OCI-LY3 (cell line): ENCODE measurements around the gene UNC5CL.

Source experiments
- H2AFZ ChIP-seq: fragments of 200-600, 300-600 bp; shearing (Covaris generic); 2 replicates; pipeline ENCODE4 v1.6.0; 2014; ENCODE audit warnings: antibody characterized with exemption, low read depth, low read length
- H3K27ac ChIP-seq: fragments of 200-600, 300-600 bp; sonication (generic); 2 replicates; pipeline ENCODE4 v1.5.1; 2014; ENCODE audit warnings: mild to moderate bottlenecking, low read length, moderate library complexity, mixed read lengths
- H3K27me3 ChIP-seq: fragments of 200-600, 300-600 bp; sonication (generic); 2 replicates; pipeline ENCODE4 v1.6.1; 2014; ENCODE audit warnings: low read depth, low read length, mixed read lengths
- H3K36me3 ChIP-seq: fragments of 200-600, 300-600 bp; sonication (generic); replicated peaks from 2 replicates; pipeline ENCODE3; 2014; ENCODE audit warnings: low read depth, low read length, mixed read lengths
- H3K4me1 ChIP-seq: fragments of 300-600, 200-600 bp; sonication (generic); 2 replicates; pipeline ENCODE4 v1.6.1; 2014; ENCODE audit warnings: low read length, mixed read lengths
- H3K4me2 ChIP-seq: fragments of 200-600, 300-600 bp; sonication (generic); 2 replicates; pipeline ENCODE4 v1.6.1; 2014; ENCODE audit warnings: low read length, mixed read lengths
- H3K4me3 ChIP-seq: fragments of 300-600, 200-600 bp; sonication (generic); 2 replicates; pipeline ENCODE4 v1.5.1; 2014; ENCODE audit warnings: antibody characterized with exemption, mild to moderate bottlenecking, low read length, moderate library complexity
- H3K79me2 ChIP-seq: fragments of 300-600, 200-600 bp; shearing (Covaris generic); 2 replicates; pipeline ENCODE4 v1.6.1; 2014; ENCODE audit warnings: mild to moderate bottlenecking, low read length, mixed read lengths
- H3K9ac ChIP-seq: fragments of 300-600, 200-600 bp; shearing (Covaris generic); 2 replicates; pipeline ENCODE4 v1.6.0; 2014; ENCODE audit warnings: mild to moderate bottlenecking, low read length, moderate library complexity
- H3K9me3 ChIP-seq: fragments of 200-600, 300-600 bp; shearing (Covaris generic); 2 replicates; pipeline ENCODE4 v1.6.1; 2014; ENCODE audit warnings: low read length, mixed read lengths; ENCODE audit not compliant: insufficient read depth
- H4K20me1 ChIP-seq: fragments of 200-600, 300-600 bp; sonication (generic); 2 replicates; pipeline ENCODE4 v1.6.1; 2016; ENCODE audit warnings: low read length, mixed read lengths; ENCODE audit not compliant: insufficient read depth
- EZH2phosphoT487 ChIP-seq: fragments of 200-600 bp; shearing (Covaris generic); IDR thresholded peaks from 2 replicates; pipeline ENCODE4 v1.6.1; 2018; ENCODE audit warnings: antibody characterized with exemption, mixed run types, low read depth
- TF ChIP-seq, protein P1 (sequence below): fragments of 200-600, 300-600 bp; sonication (generic); IDR thresholded peaks from 2 replicates; pipeline ENCODE4 v1.5.1; 2014; ENCODE audit warnings: antibody characterized with exemption, low read length, low read depth

UNC5CL gene

DNA sequence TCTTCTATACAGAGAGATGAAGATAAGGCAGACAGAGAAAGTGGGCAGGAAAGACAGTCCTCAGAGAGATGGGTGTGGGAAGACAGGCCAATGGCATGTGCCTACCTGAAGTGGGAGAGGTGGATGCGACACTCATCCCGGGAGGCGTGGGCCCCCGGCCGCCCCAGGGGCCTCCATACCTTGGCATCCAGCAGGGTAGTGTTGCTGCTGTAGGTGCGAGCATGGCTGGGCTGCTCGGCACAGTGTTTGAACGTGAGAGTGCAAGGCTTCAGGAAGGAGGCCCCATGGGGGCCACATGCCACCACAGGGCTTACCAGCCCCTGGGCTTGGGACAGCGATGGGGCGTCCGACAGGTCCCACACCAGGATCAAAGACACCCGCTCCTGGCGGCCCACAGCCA lies 5.2 kb downstream of the UNC5CL start:
- TF ChIP-seq, protein P1, sequence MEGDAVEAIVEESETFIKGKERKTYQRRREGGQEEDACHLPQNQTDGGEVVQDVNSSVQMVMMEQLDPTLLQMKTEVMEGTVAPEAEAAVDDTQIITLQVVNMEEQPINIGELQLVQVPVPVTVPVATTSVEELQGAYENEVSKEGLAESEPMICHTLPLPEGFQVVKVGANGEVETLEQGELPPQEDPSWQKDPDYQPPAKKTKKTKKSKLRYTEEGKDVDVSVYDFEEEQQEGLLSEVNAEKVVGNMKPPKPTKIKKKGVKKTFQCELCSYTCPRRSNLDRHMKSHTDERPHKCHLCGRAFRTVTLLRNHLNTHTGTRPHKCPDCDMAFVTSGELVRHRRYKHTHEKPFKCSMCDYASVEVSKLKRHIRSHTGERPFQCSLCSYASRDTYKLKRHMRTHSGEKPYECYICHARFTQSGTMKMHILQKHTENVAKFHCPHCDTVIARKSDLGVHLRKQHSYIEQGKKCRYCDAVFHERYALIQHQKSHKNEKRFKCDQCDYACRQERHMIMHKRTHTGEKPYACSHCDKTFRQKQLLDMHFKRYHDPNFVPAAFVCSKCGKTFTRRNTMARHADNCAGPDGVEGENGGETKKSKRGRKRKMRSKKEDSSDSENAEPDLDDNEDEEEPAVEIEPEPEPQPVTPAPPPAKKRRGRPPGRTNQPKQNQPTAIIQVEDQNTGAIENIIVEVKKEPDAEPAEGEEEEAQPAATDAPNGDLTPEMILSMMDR: no peak
- TF ChIP-seq EZH2phosphoT487: no peak
- peaks cover 6% of the 10 kb centered on the region; the same call in 1 of the 2 replicates for H3K4me1 ChIP-seq
- no peak overlapping the region for H3K4me2 ChIP-seq
- peaks cover 23% of the 10 kb centered on the region; the same call in 1 of the 2 replicates for H3K27me3 ChIP-seq
- H3K36me3 ChIP-seq: no peaks in the 10 kb centered on the region
- H3K27ac ChIP-seq: no peak overlapping the region
- no peaks in the 10 kb centered on the region for H4K20me1 ChIP-seq
- no peaks in the 10 kb centered on the region for H3K79me2 ChIP-seq
- no peaks in the 10 kb centered on the region for H3K9me3 ChIP-seq
- no peak overlapping the region for H2AFZ ChIP-seq
- H3K9ac ChIP-seq: no peak overlapping the region
- H3K4me3 ChIP-seq: no peak overlapping the region

DNA sequence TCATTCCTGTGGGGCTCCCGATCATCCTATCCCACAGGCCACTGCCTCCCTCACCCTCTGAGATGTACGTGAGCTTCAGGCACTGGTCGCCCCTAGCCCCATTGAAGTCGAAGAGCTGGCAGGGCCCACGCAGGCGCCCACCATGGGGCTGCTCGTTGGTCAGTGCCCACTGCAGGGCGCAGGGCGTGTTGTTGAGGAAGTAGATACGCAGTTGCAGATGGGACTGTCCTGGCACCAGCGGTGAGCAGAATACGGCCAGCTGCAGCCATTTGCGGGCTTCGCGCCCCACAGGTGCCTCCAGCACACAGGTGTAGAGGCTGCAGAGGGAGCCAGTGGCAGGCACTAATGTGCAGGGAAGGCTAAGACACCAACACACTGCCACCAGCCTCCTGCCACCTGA lies 6.2 kb downstream of the UNC5CL start:
- Histone ChIP-seq H3K27ac (no peak overlapping the region), H3K4me1 (peaks cover 9% of the 10 kb centered on the region; the same call in 1 of the 2 replicates), H3K4me2 (no peak overlapping the region), H4K20me1 (no peaks in the 10 kb centered on the region), H3K4me3 (no peak overlapping the region), H2AFZ (no peak overlapping the region), H3K27me3 (peaks cover 14% of the 10 kb centered on the region; the same call in 1 of the 2 replicates), H3K9ac (no peak overlapping the region), H3K9me3 (no peaks in the 10 kb centered on the region), H3K79me2 (no peaks in the 10 kb centered on the region), H3K36me3 (no peaks in the 10 kb centered on the region)
- TF ChIP-seq, protein P1: no peak
- no peak for TF ChIP-seq EZH2phosphoT487

DNA sequence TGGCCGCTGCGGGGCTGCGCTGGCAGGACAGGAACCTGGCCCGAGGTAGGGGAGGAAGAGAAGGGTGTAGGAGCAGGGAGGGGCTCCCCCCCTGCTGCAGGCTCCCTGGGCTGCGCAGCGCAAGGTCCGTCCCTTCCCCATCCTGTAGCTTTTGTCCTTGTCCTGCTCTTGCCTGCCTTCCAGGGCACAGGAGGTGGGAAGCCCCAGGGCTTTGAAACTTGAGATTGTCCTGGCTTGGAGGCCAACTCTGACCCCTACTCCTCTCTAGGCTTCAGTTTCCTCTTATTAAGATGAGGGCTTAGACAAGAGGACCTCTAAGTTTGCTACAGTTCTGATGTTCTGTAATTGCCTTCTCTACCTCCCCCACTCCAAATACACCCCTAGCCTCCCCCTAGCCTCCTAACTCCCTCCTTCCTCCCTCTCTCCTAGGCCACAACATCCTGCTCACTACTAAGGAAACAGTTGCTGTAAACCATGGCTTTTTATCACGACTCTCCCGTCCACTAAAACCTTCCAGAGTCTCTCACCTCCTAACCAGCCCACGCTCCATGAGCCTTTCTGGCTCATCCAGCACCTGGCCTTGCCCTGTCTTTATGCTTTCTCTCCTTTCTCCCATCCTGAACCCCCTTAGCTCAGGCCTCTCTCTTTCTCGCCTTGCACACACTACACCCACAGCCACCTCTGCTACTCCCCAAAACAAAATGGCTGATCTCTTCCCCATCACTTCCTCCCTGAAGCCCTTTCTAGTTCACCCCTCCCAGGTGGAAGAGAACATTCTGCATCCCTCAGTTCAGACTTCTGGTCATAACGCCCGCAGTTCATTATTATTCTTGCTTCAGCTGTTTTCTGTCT lies 10.2 kb downstream of the UNC5CL start:
- H3K9me3 ChIP-seq: no peaks in the 10 kb centered on the region
- H3K36me3 ChIP-seq: no peaks in the 10 kb centered on the region
- peak overlapping the region; percentile 92 for H2AFZ ChIP-seq
- H3K4me1 ChIP-seq: peaks cover 14% of the 10 kb centered on the region
- no peaks in the 10 kb centered on the region for H3K27me3 ChIP-seq
- TF ChIP-seq, protein P1: no peak
- no peak for TF ChIP-seq EZH2phosphoT487
- H3K27ac ChIP-seq: peak overlapping the region; percentile 31
- no peaks in the 10 kb centered on the region for H4K20me1 ChIP-seq
- peak overlapping the region; percentile 89 for H3K9ac ChIP-seq
- peak overlapping the region; percentile 87 for H3K4me2 ChIP-seq
- peak overlapping the region; percentile 81 for H3K4me3 ChIP-seq
- no peaks in the 10 kb centered on the region for H3K79me2 ChIP-seq

DNA sequence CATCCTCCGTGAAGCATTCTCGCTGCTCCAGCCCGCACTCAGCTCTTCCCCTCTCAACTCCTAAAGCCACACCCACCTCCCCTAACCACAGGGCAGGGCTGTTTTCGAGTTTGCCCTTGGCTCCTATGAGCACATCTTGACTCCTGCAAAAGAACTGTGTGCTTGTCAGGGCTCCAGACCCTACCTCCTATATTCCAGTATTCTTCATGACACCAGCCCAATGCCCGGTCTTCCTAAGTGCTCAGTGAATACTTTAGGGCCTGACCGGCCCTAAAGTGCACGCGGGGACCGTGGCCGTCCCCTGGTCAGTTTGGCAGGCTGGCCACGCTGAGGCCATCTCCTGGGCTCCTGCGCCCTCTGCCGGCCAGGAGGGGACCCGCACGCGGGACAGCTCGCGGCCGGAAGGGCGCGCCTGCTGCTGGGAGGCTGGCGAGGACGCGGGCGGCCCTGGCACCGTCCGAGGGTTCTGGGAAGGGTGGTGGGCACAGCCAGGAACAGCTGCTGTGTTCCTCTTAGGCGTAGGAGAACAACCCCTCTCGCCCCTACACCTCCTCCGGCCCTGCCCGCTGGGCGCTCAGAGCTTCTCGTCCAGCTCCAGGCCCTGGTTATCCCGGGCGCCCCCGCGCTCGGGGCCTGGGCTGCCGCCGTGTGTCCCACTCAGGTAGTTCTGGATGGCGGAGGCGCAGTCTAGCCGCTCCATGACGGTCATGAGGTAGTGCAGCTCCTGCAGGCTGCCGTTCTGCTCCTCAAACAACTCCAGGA lies 11.0 kb downstream of the UNC5CL start:
- Histone ChIP-seq H3K27ac (peak overlapping the region; percentile 31), H2AFZ (peak overlapping the region; percentile 92), H3K9me3 (no peaks in the 10 kb centered on the region), H3K9ac (peak overlapping the region; percentile 89), H3K36me3 (no peaks in the 10 kb centered on the region), H3K4me1 (peaks cover 14% of the 10 kb centered on the region), H3K4me2 (peak overlapping the region; percentile 87), H3K27me3 (no peaks in the 10 kb centered on the region), H3K79me2 (no peaks in the 10 kb centered on the region), H4K20me1 (no peaks in the 10 kb centered on the region), H3K4me3 (peak overlapping the region; percentile 81)
- TF ChIP-seq EZH2phosphoT487: no peak
- TF ChIP-seq, protein P1: peak; percentile 98
